Neural cell (in vitro differentiated cells): ENCODE results near the gene PCCA. TPM values are rescaled to one million over a fixed set of nuclear protein-coding genes. Genes with fewer than 3 reads are reported as not detected.

Experiments used
- H2AFZ ChIP-seq: fragments of 200-600, 300-800 bp; sonication (generic), shearing (Covaris generic); 2 replicates; pipeline ENCODE4 v1.6.0; 2014; ENCODE audit warnings: low read depth, mild to moderate bottlenecking, antibody characterized with exemption, low read length, moderate library complexity
- H3F3A ChIP-seq: fragments of 200-600 bp; shearing (Covaris generic); 2 replicates; pipeline ENCODE4 v1.6.1; 2016; ENCODE audit warnings: mild to moderate bottlenecking, moderate library complexity, mixed read lengths, antibody characterized with exemption, low read length; ENCODE audit not compliant: insufficient read depth, poor library complexity, severe bottlenecking
- H3K27ac ChIP-seq: fragments of 200-600, 300-800 bp; sonication (generic), shearing (Covaris generic); 2 replicates; pipeline ENCODE4 v1.5.1; 2014; ENCODE audit warnings: mild to moderate bottlenecking, low read length, moderate library complexity
- H3K27me3 ChIP-seq: fragments of 300-800, 200-600 bp; sonication (generic), shearing (Covaris generic); 2 replicates; pipeline ENCODE4 v1.6.0; 2014; ENCODE audit warnings: mild to moderate bottlenecking, low read depth, low read length, moderate library complexity; ENCODE audit not compliant: insufficient read depth
- H3K36me3 ChIP-seq: fragments of 300-800, 200-600 bp; sonication (generic), shearing (Covaris generic); 2 replicates; pipeline ENCODE4 v1.5.1; 2014; ENCODE audit warnings: mild to moderate bottlenecking, antibody characterized with exemption, low read length, moderate library complexity; ENCODE audit not compliant: insufficient read depth
- H3K4me2 ChIP-seq: fragments of 300-800, 200-600 bp; sonication (generic), shearing (Covaris generic); 2 replicates; pipeline ENCODE4 v1.6.0; 2014; ENCODE audit warnings: mild to moderate bottlenecking, low read length
- H3K4me3 ChIP-seq: fragments of 300-800, 200-600 bp; sonication (generic), shearing (Covaris generic); 2 replicates; pipeline ENCODE4 v1.5.1; 2014; ENCODE audit warnings: mild to moderate bottlenecking, low read length, moderate library complexity
- H3K79me2 ChIP-seq: fragments of 200-600 bp; shearing (Covaris generic); replicated peaks from 2 replicates; pipeline ENCODE4 v1.6.0; 2014; ENCODE audit warnings: mild to moderate bottlenecking, low read length, moderate library complexity; ENCODE audit not compliant: insufficient read depth
- H3K9ac ChIP-seq: fragments of 300-800, 200-600 bp; sonication (generic), shearing (Covaris generic); 2 replicates; pipeline ENCODE4 v1.6.1; 2016; ENCODE audit warnings: mild to moderate bottlenecking, low read length, mixed read lengths
- H3K9me2 ChIP-seq: fragments of 200-600 bp; shearing (Covaris generic); 2 replicates; pipeline ENCODE4 v1.6.1; 2016; ENCODE audit warnings: mild to moderate bottlenecking, low read length, mixed read lengths; ENCODE audit not compliant: insufficient read depth
- H3K9me3 ChIP-seq: fragments of 200-600, 300-800 bp; sonication (generic), shearing (Covaris generic); 2 replicates; pipeline ENCODE4 v1.6.1; 2016; ENCODE audit warnings: mild to moderate bottlenecking, mixed run types, low read length, moderate library complexity, mixed read lengths
- H4K20me1 ChIP-seq: fragments of 200-600 bp; shearing (Covaris generic); 2 replicates; pipeline ENCODE4 v1.6.1; 2016; ENCODE audit warnings: mild to moderate bottlenecking, mixed run types; ENCODE audit not compliant: insufficient read depth
- EP300 ChIP-seq: fragments of 450-650 bp; conservative IDR thresholded peaks from 2 replicates; pipeline ENCODE4 v1.6.1; 2014; ENCODE audit warnings: antibody characterized with exemption, mild to moderate bottlenecking, moderate library complexity; ENCODE audit not compliant: poor library complexity, severe bottlenecking
- EZH2 ChIP-seq: fragments of 200-600, 300-800 bp; shearing (Covaris generic), sonication (generic); IDR thresholded peaks from 2 replicates; pipeline ENCODE4 v1.6.1; 2014; ENCODE audit warnings: antibody characterized with exemption, low read length, borderline replicate concordance, mild to moderate bottlenecking; ENCODE audit not compliant: insufficient read depth, poor library complexity, severe bottlenecking
- MXI1 ChIP-seq: fragments of 450-650 bp; conservative IDR thresholded peaks from 2 replicates; pipeline ENCODE4 v1.6.1; 2014; ENCODE audit warnings: antibody characterized with exemption, mild to moderate bottlenecking; ENCODE audit not compliant: poor library complexity, severe bottlenecking
- POLR2AphosphoS5 ChIP-seq: IDR thresholded peaks from 2 replicates; pipeline ENCODE4 v1.6.1; 2012
- RAD21 ChIP-seq: fragments of 450-650 bp; conservative IDR thresholded peaks from 2 replicates; pipeline ENCODE4 v1.6.1; 2014; ENCODE audit warnings: antibody characterized with exemption, mild to moderate bottlenecking, moderate library complexity
- SMC3 ChIP-seq: fragments of 450-650 bp; conservative IDR thresholded peaks from 2 replicates; pipeline ENCODE4 v1.6.1; 2014; ENCODE audit warnings: antibody characterized with exemption, mild to moderate bottlenecking, moderate library complexity; ENCODE audit not compliant: poor library complexity
- TAF1 ChIP-seq: IDR thresholded peaks from 2 replicates; pipeline ENCODE4 v1.6.1; 2012; ENCODE audit warnings: low read depth
- polyA plus RNA-seq: library from polyadenylated mRNA; depleted of rRNA; stranded (reverse); fragments of >200 nt; gene quantifications from 2 replicates; pipeline ENCODE4 v1.2.3, GENCODE V29; 2014
- TF ChIP-seq, protein P1 (sequence below): IDR thresholded peaks from 2 replicates; pipeline ENCODE4 v1.6.1; 2012; ENCODE audit warnings: borderline replicate concordance
- TF ChIP-seq, protein P2 (sequence below): fragments of 450-650 bp; IDR thresholded peaks from 2 replicates; pipeline ENCODE4 v1.5.1; 2014; ENCODE audit warnings: antibody characterized with exemption, mild to moderate bottlenecking, moderate library complexity; ENCODE audit not compliant: poor library complexity, severe bottlenecking

Gene PCCA
- polyA plus RNA-seq, 1 donor from 2014 or later = 17.0 TPM

DNA sequence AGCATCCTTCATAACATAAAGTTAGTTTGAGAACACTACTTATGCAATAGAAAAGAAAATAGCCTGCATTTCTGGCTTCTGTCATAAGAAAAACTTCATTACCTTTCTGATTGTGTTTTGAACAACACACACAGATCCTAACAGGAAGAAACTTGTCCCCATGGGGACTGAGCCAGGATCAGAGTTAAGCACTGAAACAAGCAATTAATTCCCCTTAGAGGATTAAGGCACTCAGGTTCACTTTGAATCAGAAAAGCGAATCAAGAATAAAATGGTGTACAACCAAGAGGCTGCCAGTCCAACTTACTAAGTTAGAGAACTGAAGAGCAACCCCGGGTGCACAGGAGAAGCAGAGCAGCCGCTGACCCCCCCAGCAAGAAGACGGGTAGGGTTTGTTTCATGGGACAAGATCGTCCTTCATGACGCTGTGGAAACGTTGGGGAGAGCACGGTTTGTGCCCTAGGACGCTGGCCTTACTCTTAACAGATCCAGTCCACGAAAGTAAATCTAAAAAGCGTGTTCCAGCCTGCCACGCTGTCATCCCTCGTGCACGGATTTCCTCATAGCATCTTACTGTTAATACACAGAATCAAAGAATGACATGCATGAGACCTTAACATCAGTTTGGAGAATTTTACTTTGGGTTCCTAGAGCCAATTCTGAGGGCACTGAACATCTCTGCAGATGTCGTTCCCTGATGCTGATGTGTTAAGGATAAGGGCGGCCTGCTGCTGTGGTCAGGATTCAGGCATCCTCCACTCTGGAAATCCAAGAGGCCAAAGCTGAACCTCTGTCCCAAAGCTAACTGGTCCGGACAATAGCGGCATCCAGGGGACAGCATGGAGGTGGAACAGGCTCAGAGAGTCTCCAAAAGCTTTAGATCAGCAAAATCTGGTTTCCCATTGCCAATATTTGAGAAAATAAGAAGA, 453.3 kb downstream of the PCCA start:
- Histone ChIP-seq H3K4me2 (no peak overlapping the region), H3K27ac (no peak overlapping the region)

DNA sequence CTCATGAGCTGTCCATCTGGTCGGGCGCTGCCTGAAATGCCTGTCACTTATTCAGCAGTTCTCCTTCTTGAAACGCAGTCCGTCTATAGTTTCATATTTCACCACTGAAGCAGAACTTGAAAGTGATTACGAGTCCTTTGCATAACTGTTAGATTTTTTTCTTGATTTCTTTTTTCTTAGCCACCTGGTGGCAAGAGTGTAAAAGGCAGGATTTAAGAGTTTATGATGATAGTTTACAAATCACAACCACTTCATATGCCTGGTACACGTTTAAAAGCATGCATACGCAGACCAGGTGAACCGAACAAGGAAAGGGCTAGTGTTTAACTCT, 453.9 kb downstream of the PCCA start:
- no peaks in the 10 kb centered on the region for H3F3A ChIP-seq
- H3K9ac ChIP-seq = no peak overlapping the region
- H2AFZ ChIP-seq = no peak overlapping the region
- no peaks in the 10 kb centered on the region for H3K79me2 ChIP-seq
- H3K9me3 ChIP-seq = no peaks in the 10 kb centered on the region
- H3K4me3 ChIP-seq = no peak overlapping the region
- no peak overlapping the region for H3K4me2 ChIP-seq
- no peaks in the 10 kb centered on the region for H3K36me3 ChIP-seq
- no peaks in the 10 kb centered on the region for H3K9me2 ChIP-seq
- TF ChIP-seq POLR2AphosphoS5 (no peak), RAD21 (peak; percentile 50), MXI1 (no peak), SMC3 (peak; percentile 67), TAF1 (no peak)
- TF ChIP-seq, protein P1, sequence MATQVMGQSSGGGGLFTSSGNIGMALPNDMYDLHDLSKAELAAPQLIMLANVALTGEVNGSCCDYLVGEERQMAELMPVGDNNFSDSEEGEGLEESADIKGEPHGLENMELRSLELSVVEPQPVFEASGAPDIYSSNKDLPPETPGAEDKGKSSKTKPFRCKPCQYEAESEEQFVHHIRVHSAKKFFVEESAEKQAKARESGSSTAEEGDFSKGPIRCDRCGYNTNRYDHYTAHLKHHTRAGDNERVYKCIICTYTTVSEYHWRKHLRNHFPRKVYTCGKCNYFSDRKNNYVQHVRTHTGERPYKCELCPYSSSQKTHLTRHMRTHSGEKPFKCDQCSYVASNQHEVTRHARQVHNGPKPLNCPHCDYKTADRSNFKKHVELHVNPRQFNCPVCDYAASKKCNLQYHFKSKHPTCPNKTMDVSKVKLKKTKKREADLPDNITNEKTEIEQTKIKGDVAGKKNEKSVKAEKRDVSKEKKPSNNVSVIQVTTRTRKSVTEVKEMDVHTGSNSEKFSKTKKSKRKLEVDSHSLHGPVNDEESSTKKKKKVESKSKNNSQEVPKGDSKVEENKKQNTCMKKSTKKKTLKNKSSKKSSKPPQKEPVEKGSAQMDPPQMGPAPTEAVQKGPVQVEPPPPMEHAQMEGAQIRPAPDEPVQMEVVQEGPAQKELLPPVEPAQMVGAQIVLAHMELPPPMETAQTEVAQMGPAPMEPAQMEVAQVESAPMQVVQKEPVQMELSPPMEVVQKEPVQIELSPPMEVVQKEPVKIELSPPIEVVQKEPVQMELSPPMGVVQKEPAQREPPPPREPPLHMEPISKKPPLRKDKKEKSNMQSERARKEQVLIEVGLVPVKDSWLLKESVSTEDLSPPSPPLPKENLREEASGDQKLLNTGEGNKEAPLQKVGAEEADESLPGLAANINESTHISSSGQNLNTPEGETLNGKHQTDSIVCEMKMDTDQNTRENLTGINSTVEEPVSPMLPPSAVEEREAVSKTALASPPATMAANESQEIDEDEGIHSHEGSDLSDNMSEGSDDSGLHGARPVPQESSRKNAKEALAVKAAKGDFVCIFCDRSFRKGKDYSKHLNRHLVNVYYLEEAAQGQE = no peak
- TF ChIP-seq, protein P2, sequence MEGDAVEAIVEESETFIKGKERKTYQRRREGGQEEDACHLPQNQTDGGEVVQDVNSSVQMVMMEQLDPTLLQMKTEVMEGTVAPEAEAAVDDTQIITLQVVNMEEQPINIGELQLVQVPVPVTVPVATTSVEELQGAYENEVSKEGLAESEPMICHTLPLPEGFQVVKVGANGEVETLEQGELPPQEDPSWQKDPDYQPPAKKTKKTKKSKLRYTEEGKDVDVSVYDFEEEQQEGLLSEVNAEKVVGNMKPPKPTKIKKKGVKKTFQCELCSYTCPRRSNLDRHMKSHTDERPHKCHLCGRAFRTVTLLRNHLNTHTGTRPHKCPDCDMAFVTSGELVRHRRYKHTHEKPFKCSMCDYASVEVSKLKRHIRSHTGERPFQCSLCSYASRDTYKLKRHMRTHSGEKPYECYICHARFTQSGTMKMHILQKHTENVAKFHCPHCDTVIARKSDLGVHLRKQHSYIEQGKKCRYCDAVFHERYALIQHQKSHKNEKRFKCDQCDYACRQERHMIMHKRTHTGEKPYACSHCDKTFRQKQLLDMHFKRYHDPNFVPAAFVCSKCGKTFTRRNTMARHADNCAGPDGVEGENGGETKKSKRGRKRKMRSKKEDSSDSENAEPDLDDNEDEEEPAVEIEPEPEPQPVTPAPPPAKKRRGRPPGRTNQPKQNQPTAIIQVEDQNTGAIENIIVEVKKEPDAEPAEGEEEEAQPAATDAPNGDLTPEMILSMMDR = peak; percentile 59
- no peaks in the 10 kb centered on the region for H4K20me1 ChIP-seq
- H3K27ac ChIP-seq = no peak overlapping the region
- no peaks in the 10 kb centered on the region for H3K27me3 ChIP-seq

More for the DNA sequence above, 453.3 kb downstream of the PCCA start:
- H3K9ac ChIP-seq = no peak overlapping the region
- no peaks in the 10 kb centered on the region for H3K9me3 ChIP-seq
- H4K20me1 ChIP-seq = no peaks in the 10 kb centered on the region
- no peaks in the 10 kb centered on the region for H3F3A ChIP-seq
- no peak for TF ChIP-seq SMC3
- no peak for TF ChIP-seq MXI1
- no peak for TF ChIP-seq TAF1
- TF ChIP-seq, protein P2 = no peak
- no peak for TF ChIP-seq RAD21
- TF ChIP-seq EZH2 = no peak
- TF ChIP-seq, protein P1 = no peak
- TF ChIP-seq EP300 = no peak
- no peak for TF ChIP-seq POLR2AphosphoS5
- no peaks in the 10 kb centered on the region for H3K36me3 ChIP-seq
- no peaks in the 10 kb centered on the region for H3K27me3 ChIP-seq
- H3K79me2 ChIP-seq = no peaks in the 10 kb centered on the region
- H3K9me2 ChIP-seq = no peaks in the 10 kb centered on the region
- H3K4me3 ChIP-seq = no peak overlapping the region
- no peak overlapping the region for H2AFZ ChIP-seq
